ENCODE data around the gene C6orf132. TPM values are rescaled to one million over a fixed set of nuclear protein-coding genes. Genes with fewer than 3 reads are reported as not detected.

Gene C6orf132
- total and polyA plus RNA-seq, 9 of the 15 experiments (the other 6 are each of a cell fraction or from before 2014, with no cell fraction given) = 0.06 to 0.35 (median 0.14) TPM

DNA sequence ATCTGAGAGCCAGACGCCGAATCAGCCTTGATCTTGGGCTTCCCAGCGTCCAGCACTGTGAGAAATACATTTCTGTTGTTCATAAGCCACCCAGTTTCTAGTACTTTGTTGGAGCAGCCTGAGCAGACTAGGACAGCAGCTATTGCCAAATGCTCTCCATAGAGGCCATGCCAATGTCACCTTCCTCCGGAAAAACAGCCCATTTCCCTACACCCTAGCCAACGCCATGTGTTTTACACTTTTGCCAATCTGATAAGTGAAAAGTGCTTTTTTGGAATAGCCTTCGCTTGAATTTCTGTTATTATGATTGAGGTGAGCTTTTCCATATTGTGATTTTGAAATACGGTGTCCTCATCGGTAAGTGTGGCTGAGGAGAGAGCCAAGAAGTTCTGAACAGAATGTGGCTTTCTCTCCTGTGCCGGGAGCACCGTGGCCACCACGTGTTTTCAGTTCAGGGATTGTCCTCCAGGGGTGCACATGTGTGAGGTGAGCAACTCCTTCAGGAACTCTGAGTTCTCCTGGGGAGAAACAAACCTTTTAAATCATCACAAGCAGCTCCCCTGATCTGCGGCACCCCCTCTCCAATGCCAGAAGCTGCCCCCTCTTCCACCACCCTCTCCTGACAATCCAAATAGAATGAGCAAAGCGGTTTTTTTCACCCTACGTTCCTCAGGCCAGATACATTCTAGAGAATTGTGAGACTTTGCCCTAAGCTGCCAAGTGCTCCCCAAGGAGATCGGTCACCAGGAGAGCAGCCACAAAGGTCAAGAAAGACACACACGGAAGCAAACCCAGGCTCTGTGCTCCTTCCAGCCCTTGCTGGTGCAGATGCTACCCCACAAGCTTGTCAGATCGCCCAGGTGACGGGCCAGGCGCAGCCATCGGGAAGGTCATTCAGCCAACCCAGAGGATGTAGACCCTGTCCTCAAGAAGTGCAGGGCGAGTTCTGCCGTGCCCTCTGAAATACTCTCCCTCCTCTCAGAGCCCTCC lies 56.1 kb downstream of the C6orf132 start (continued):
- TF ChIP-seq ZNF79 (CRISPR knock-in tag; IDR thresholded peaks at IDR 0.05; ENCODE audit: low read depth) = no peak
- no peak for TF ChIP-seq COPS2 (conservative IDR thresholded peaks at IDR 0.05)
- TF ChIP-seq MAFG (tag; conservative IDR thresholded peaks at IDR 0.05) = no peak
- TF ChIP-seq, protein P1, sequence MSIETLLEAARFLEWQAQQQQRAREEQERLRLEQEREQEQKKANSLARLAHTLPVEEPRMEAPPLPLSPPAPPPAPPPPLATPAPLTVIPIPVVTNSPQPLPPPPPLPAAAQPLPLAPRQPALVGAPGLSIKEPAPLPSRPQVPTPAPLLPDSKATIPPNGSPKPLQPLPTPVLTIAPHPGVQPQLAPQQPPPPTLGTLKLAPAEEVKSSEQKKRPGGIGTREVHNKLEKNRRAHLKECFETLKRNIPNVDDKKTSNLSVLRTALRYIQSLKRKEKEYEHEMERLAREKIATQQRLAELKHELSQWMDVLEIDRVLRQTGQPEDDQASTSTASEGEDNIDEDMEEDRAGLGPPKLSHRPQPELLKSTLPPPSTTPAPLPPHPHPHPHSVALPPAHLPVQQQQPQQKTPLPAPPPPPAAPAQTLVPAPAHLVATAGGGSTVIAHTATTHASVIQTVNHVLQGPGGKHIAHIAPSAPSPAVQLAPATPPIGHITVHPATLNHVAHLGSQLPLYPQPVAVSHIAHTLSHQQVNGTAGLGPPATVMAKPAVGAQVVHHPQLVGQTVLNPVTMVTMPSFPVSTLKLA (conservative IDR thresholded peaks at IDR 0.05) = peak in 1 of 2 experiments; percentile 63; a peak in 2 of 4 replicates
- TF ChIP-seq SIX5 (IDR thresholded peaks at IDR 0.05; ENCODE audit: borderline replicate concordance in 1 of 2, insufficient read depth in 1 of 2, low read depth in 1 of 2, low read length in 2 of 2) = no peak
- TF ChIP-seq, protein P2, sequence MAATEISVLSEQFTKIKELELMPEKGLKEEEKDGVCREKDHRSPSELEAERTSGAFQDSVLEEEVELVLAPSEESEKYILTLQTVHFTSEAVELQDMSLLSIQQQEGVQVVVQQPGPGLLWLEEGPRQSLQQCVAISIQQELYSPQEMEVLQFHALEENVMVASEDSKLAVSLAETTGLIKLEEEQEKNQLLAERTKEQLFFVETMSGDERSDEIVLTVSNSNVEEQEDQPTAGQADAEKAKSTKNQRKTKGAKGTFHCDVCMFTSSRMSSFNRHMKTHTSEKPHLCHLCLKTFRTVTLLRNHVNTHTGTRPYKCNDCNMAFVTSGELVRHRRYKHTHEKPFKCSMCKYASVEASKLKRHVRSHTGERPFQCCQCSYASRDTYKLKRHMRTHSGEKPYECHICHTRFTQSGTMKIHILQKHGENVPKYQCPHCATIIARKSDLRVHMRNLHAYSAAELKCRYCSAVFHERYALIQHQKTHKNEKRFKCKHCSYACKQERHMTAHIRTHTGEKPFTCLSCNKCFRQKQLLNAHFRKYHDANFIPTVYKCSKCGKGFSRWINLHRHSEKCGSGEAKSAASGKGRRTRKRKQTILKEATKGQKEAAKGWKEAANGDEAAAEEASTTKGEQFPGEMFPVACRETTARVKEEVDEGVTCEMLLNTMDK (IDR thresholded peaks at IDR 0.05; ENCODE audit: borderline replicate concordance, insufficient read depth, low read depth, low read length, poor library complexity, severe bottlenecking) = peak; percentile 5
- TF ChIP-seq FOXA1 (IDR thresholded peaks at IDR 0.05; ENCODE audit: borderline replicate concordance) = no peak

All from K562 (cell line).